Neural cell (in vitro differentiated cells): ENCODE data around the gene ACTN4. TPM values are rescaled to one million over a fixed set of nuclear protein-coding genes. Genes with fewer than 3 reads are reported as not detected.

ENCODE experiments used
- H2AFZ ChIP-seq: fragments of 200-600, 300-800 bp; sonication (generic), shearing (Covaris generic); 2 replicates; pipeline ENCODE4 v1.6.0; 2014; ENCODE audit warnings: low read depth, mild to moderate bottlenecking, antibody characterized with exemption, low read length, moderate library complexity
- H3F3A ChIP-seq: fragments of 200-600 bp; shearing (Covaris generic); 2 replicates; pipeline ENCODE4 v1.6.1; 2016; ENCODE audit warnings: mild to moderate bottlenecking, moderate library complexity, mixed read lengths, antibody characterized with exemption, low read length; ENCODE audit not compliant: insufficient read depth, poor library complexity, severe bottlenecking
- H3K27ac ChIP-seq: fragments of 200-600, 300-800 bp; sonication (generic), shearing (Covaris generic); 2 replicates; pipeline ENCODE4 v1.5.1; 2014; ENCODE audit warnings: mild to moderate bottlenecking, low read length, moderate library complexity
- H3K27me3 ChIP-seq: fragments of 300-800, 200-600 bp; sonication (generic), shearing (Covaris generic); 2 replicates; pipeline ENCODE4 v1.6.0; 2014; ENCODE audit warnings: mild to moderate bottlenecking, low read depth, low read length, moderate library complexity; ENCODE audit not compliant: insufficient read depth
- H3K36me3 ChIP-seq: fragments of 300-800, 200-600 bp; sonication (generic), shearing (Covaris generic); 2 replicates; pipeline ENCODE4 v1.5.1; 2014; ENCODE audit warnings: mild to moderate bottlenecking, antibody characterized with exemption, low read length, moderate library complexity; ENCODE audit not compliant: insufficient read depth
- H3K4me2 ChIP-seq: fragments of 300-800, 200-600 bp; sonication (generic), shearing (Covaris generic); 2 replicates; pipeline ENCODE4 v1.6.0; 2014; ENCODE audit warnings: mild to moderate bottlenecking, low read length
- H3K4me3 ChIP-seq: fragments of 300-800, 200-600 bp; sonication (generic), shearing (Covaris generic); 2 replicates; pipeline ENCODE4 v1.5.1; 2014; ENCODE audit warnings: mild to moderate bottlenecking, low read length, moderate library complexity
- H3K79me2 ChIP-seq: fragments of 200-600 bp; shearing (Covaris generic); replicated peaks from 2 replicates; pipeline ENCODE4 v1.6.0; 2014; ENCODE audit warnings: mild to moderate bottlenecking, low read length, moderate library complexity; ENCODE audit not compliant: insufficient read depth
- H3K9ac ChIP-seq: fragments of 300-800, 200-600 bp; sonication (generic), shearing (Covaris generic); 2 replicates; pipeline ENCODE4 v1.6.1; 2016; ENCODE audit warnings: mild to moderate bottlenecking, low read length, mixed read lengths
- H3K9me2 ChIP-seq: fragments of 200-600 bp; shearing (Covaris generic); 2 replicates; pipeline ENCODE4 v1.6.1; 2016; ENCODE audit warnings: mild to moderate bottlenecking, low read length, mixed read lengths; ENCODE audit not compliant: insufficient read depth
- H3K9me3 ChIP-seq: fragments of 200-600, 300-800 bp; sonication (generic), shearing (Covaris generic); 2 replicates; pipeline ENCODE4 v1.6.1; 2016; ENCODE audit warnings: mild to moderate bottlenecking, mixed run types, low read length, moderate library complexity, mixed read lengths
- H4K20me1 ChIP-seq: fragments of 200-600 bp; shearing (Covaris generic); 2 replicates; pipeline ENCODE4 v1.6.1; 2016; ENCODE audit warnings: mild to moderate bottlenecking, mixed run types; ENCODE audit not compliant: insufficient read depth
- EP300 ChIP-seq: fragments of 450-650 bp; conservative IDR thresholded peaks from 2 replicates; pipeline ENCODE4 v1.6.1; 2014; ENCODE audit warnings: antibody characterized with exemption, mild to moderate bottlenecking, moderate library complexity; ENCODE audit not compliant: poor library complexity, severe bottlenecking
- EZH2 ChIP-seq: fragments of 200-600, 300-800 bp; shearing (Covaris generic), sonication (generic); IDR thresholded peaks from 2 replicates; pipeline ENCODE4 v1.6.1; 2014; ENCODE audit warnings: antibody characterized with exemption, low read length, borderline replicate concordance, mild to moderate bottlenecking; ENCODE audit not compliant: insufficient read depth, poor library complexity, severe bottlenecking
- MXI1 ChIP-seq: fragments of 450-650 bp; conservative IDR thresholded peaks from 2 replicates; pipeline ENCODE4 v1.6.1; 2014; ENCODE audit warnings: antibody characterized with exemption, mild to moderate bottlenecking; ENCODE audit not compliant: poor library complexity, severe bottlenecking
- POLR2AphosphoS5 ChIP-seq: IDR thresholded peaks from 2 replicates; pipeline ENCODE4 v1.6.1; 2012
- RAD21 ChIP-seq: fragments of 450-650 bp; conservative IDR thresholded peaks from 2 replicates; pipeline ENCODE4 v1.6.1; 2014; ENCODE audit warnings: antibody characterized with exemption, mild to moderate bottlenecking, moderate library complexity
- SMC3 ChIP-seq: fragments of 450-650 bp; conservative IDR thresholded peaks from 2 replicates; pipeline ENCODE4 v1.6.1; 2014; ENCODE audit warnings: antibody characterized with exemption, mild to moderate bottlenecking, moderate library complexity; ENCODE audit not compliant: poor library complexity
- TAF1 ChIP-seq: IDR thresholded peaks from 2 replicates; pipeline ENCODE4 v1.6.1; 2012; ENCODE audit warnings: low read depth
- polyA plus RNA-seq: library from polyadenylated mRNA; depleted of rRNA; stranded (reverse); fragments of >200 nt; gene quantifications from 2 replicates; pipeline ENCODE4 v1.2.3, GENCODE V29; 2014
- TF ChIP-seq, protein P1 (sequence below): fragments of 450-650 bp; IDR thresholded peaks from 2 replicates; pipeline ENCODE4 v1.5.1; 2014; ENCODE audit warnings: antibody characterized with exemption, mild to moderate bottlenecking, moderate library complexity; ENCODE audit not compliant: poor library complexity, severe bottlenecking
- TF ChIP-seq, protein P2 (sequence below): IDR thresholded peaks from 2 replicates; pipeline ENCODE4 v1.6.1; 2012; ENCODE audit warnings: borderline replicate concordance

Gene ACTN4
- polyA plus RNA-seq, 1 donor from 2014 or later = 54.0 TPM

DNA sequence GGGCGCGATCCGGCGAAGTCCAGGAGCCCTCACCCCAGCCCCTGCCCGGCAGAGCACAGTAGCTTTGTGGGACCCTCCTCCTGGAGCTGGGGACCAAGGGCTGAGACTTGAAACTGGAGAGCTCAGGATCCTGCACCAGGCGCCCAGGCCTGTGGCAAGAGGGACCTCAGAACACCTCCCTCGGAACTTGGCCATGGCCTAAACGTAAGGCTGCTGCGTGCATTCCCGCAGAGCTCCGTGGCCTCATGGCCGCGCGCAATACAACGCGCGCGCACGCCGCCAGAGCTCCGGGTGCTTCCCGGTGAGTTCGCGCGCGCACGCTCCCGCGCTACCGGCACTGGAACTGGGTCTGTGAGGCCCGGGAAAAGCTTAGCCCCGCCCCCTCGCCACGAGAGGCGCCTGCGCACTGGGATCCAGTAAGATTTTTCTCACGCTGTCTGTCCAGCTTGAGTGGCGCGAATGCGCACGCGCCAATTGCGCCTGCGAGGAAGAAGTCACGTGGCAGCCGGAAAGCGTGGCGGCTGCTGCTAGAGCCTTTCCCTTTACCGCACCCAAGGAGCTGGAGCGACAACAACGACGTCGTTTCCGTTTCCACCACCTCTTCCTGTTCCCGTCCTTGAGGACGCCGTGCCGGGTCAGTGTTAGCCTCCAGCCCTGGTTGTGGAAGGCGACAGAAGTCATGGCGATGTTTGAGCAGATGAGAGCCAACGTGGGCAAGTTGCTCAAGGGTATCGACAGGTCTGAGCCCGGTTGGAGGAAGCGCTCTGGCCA, 28.7 kb upstream of the ACTN4 start, which contains the start of gene EIF3K:
TSS of gene EIF3K (plus strand) at position 599 of the 771 bp plus-strand sequence. CDS start at position 680, 81 bp downstream.
- Histone ChIP-seq H4K20me1 (no peaks in the 10 kb centered on the region), H3K36me3 (no peaks in the 10 kb centered on the region), H3K9ac (peak within 1 kb of the TSS; percentile 84), H3K79me2 (peaks cover 11% of the 10 kb centered on the region), H3K4me3 (peak within 1 kb of the TSS; percentile 76), H3K9me3 (no peaks in the 10 kb centered on the region), H2AFZ (peak within 1 kb of the TSS; percentile 45), H3K9me2 (no peaks in the 10 kb centered on the region), H3F3A (no peaks in the 10 kb centered on the region), H3K4me2 (peak within 1 kb of the TSS; percentile 97), H3K27me3 (no peaks in the 10 kb centered on the region), H3K27ac (peak within 1 kb of the TSS; percentile 85)
- TF ChIP-seq TAF1 (peak; percentile 79), RAD21 (peak; percentile 46), POLR2AphosphoS5 (peak; percentile 83), EP300 (peak; percentile 46), SMC3 (peak; percentile 62), EZH2 (no peak), MXI1 (peak; percentile 97)
- TF ChIP-seq, protein P1, sequence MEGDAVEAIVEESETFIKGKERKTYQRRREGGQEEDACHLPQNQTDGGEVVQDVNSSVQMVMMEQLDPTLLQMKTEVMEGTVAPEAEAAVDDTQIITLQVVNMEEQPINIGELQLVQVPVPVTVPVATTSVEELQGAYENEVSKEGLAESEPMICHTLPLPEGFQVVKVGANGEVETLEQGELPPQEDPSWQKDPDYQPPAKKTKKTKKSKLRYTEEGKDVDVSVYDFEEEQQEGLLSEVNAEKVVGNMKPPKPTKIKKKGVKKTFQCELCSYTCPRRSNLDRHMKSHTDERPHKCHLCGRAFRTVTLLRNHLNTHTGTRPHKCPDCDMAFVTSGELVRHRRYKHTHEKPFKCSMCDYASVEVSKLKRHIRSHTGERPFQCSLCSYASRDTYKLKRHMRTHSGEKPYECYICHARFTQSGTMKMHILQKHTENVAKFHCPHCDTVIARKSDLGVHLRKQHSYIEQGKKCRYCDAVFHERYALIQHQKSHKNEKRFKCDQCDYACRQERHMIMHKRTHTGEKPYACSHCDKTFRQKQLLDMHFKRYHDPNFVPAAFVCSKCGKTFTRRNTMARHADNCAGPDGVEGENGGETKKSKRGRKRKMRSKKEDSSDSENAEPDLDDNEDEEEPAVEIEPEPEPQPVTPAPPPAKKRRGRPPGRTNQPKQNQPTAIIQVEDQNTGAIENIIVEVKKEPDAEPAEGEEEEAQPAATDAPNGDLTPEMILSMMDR = no peak
- TF ChIP-seq, protein P2, sequence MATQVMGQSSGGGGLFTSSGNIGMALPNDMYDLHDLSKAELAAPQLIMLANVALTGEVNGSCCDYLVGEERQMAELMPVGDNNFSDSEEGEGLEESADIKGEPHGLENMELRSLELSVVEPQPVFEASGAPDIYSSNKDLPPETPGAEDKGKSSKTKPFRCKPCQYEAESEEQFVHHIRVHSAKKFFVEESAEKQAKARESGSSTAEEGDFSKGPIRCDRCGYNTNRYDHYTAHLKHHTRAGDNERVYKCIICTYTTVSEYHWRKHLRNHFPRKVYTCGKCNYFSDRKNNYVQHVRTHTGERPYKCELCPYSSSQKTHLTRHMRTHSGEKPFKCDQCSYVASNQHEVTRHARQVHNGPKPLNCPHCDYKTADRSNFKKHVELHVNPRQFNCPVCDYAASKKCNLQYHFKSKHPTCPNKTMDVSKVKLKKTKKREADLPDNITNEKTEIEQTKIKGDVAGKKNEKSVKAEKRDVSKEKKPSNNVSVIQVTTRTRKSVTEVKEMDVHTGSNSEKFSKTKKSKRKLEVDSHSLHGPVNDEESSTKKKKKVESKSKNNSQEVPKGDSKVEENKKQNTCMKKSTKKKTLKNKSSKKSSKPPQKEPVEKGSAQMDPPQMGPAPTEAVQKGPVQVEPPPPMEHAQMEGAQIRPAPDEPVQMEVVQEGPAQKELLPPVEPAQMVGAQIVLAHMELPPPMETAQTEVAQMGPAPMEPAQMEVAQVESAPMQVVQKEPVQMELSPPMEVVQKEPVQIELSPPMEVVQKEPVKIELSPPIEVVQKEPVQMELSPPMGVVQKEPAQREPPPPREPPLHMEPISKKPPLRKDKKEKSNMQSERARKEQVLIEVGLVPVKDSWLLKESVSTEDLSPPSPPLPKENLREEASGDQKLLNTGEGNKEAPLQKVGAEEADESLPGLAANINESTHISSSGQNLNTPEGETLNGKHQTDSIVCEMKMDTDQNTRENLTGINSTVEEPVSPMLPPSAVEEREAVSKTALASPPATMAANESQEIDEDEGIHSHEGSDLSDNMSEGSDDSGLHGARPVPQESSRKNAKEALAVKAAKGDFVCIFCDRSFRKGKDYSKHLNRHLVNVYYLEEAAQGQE = peak; percentile 44

DNA sequence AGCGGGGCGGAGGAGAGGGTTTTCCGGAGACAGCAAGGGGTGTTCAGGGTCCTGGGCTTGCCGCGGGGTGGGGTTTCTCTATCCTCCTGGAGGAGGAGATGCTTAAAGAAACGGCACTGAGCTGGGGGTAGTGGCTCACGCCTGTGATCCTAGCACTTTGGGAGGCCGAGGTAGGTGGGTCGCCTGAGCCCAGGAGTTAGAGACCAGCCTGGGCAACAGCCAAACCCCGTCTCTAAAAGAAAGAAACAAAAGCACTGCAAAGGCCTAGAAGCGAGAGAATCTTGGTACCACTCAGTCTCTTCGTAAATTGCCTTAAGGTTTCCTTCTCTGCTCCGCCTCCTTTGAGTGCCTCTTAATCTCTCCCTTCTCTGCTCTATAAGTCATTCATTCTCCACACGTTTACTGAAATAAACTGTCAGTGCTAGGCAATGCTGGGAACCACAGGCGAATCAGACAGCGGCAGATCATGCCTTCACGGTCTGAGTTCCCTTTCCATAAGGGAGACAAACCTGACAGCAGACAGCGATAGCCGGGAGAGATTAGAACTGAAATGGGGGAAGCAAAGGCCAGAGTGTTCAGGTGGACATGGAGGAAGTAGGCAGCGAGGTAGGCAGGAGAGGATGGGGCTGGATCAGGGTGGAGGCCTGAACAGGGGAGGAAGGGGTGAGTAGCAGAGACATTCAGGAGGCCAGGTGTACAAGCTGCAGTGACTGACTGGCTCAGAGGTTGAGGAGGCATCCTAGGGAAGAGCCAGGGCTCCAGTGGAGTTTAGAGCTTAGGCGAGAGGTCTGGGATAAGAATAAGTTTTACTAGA, 27.9 kb upstream of the ACTN4 start:
- peaks cover 11% of the 10 kb centered on the region for H3K79me2 ChIP-seq
- peak overlapping the region; percentile 84 for H3K9ac ChIP-seq
- TF ChIP-seq POLR2AphosphoS5 (no peak), MXI1 (no peak), EP300 (no peak), RAD21 (no peak), TAF1 (no peak), SMC3 (no peak), EZH2 (no peak)
- TF ChIP-seq, protein P2 = no peak
- TF ChIP-seq, protein P1 = no peak
- peak overlapping the region; percentile 97 for H3K4me2 ChIP-seq
- peak overlapping the region; percentile 62 for H3K27ac ChIP-seq
- no peaks in the 10 kb centered on the region for H4K20me1 ChIP-seq
- H3K36me3 ChIP-seq = no peaks in the 10 kb centered on the region
- peak overlapping the region; percentile 45 for H2AFZ ChIP-seq
- H3K4me3 ChIP-seq = peak overlapping the region; percentile 76
- no peaks in the 10 kb centered on the region for H3F3A ChIP-seq
- no peaks in the 10 kb centered on the region for H3K9me3 ChIP-seq
- no peaks in the 10 kb centered on the region for H3K9me2 ChIP-seq
- H3K27me3 ChIP-seq = no peaks in the 10 kb centered on the region
